Transverse colon (tissue), 4 donors: ENCODE data around the gene PLGLB1. TPM values are rescaled to one million over a fixed set of nuclear protein-coding genes. Genes with fewer than 3 reads are reported as not detected.
"Not testable (repeated sequence)": the region's sequence is repeated elsewhere in the genome, so short reads cannot be mapped to it uniquely, and the experiment has no call there.

ENCODE experiments used
- DNase-seq: peaks from one replicate; pipeline ENCODE4 v3.0.0-alpha.2; 2019
- H3K27ac ChIP-seq, 4 donors: fragments of 200-600 bp; sonication (generic); 2 replicates each; pipeline ENCODE4 v1.5.1; 2016 to 2018; ENCODE audit warnings: inconsistent platforms in 4 of 4
- H3K27me3 ChIP-seq: fragments of 200-600 bp; sonication (generic); 2 replicates; pipeline ENCODE4 v1.5.1; 2017; ENCODE audit warnings: inconsistent platforms
- H3K36me3 ChIP-seq, 4 donors: fragments of 200-600 bp; sonication (generic); 2 replicates each; pipeline ENCODE4 v1.5.1; 2017 to 2019; ENCODE audit warnings: inconsistent platforms in 4 of 4
- H3K4me1 ChIP-seq, 4 donors: fragments of 200-600 bp; sonication (generic); 2 replicates each; pipeline ENCODE4 v1.5.1; 2017 to 2020; ENCODE audit warnings: inconsistent platforms in 4 of 4
- H3K4me3 ChIP-seq, 4 donors: fragments of 200-600 bp; sonication (generic); 1 replicate in 1 of 4; 2 replicates in 3 of 4; pipeline versions ENCODE4 v1.5.1 to v1.6.1; 2017 to 2019; ENCODE audit warnings: inconsistent platforms in 4 of 4
- H3K9me3 ChIP-seq, 2 donors: fragments of 200-600 bp; sonication (generic); 2 replicates each; pipeline ENCODE4 v1.5.1; 2017 to 2019; ENCODE audit warnings: inconsistent platforms in 2 of 2
- WGBS, 2 donors: methylation state at CpG; one replicate each; pipeline ENCODE4 v1.1.5; 2018; ENCODE audit warnings: low coverage in 1 of 2; 5-methylcytosine and 5-hydroxymethylcytosine counted together
- in situ Hi-C, 4 donors: fragments of 200-750 bp; cut with MboI; loops; one replicate each; pipeline versions ENCODE4 v1.15.0 to v1.15.1; 2017; ENCODE audit warnings: low sequenced_read_pairs in 3 of 4, low pct_ligation_motif_present in 1 of 4, low pct_unique_long_range_greater_than_20kb in 1 of 4
- intact Hi-C: fragments of 100-400 bp; cut with DNase I; formaldehyde crosslinking; loops from one replicate; pipeline ENCODE4 v1.15.1; 2023; ENCODE audit warnings: low total_unique reads
- total RNA-seq, 4 donors: library from RNA; depleted of rRNA; stranded (reverse); fragments of >200 nt; gene quantifications; one replicate each; pipeline ENCODE4 v1.1.0, GENCODE V29; 2016

PLGLB1 gene
- total RNA-seq = 10 to 100 TPM in 1 of 4 donors, 1 to 10 TPM in 1, not detected in 2; 8.9 to 11.3 TPM

DNA sequence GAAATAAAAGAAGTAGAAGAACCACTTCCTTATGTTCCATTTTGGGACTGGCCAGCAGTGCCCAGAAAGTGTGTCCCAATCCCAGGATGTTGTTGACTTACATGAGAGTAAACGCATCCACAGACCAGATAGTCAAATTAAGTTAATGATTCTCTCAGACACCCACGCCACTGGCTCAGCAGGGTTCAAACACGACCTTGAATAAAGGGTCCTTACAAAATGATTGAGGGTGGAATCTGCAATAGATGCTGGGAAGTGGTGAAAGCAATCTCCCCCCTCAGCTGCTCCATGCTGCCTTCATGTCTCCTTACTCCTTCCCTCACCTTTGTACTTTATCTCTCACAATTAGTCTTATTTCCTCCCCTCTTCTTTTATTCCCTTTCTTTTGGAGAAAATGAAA is at the start of gene PLGLB1:
Gene PLGLB1, minus strand, starts transcription at position 101 of the 400 bp plus-strand sequence. Its CDS starts 61 bp downstream, at position 40.
- H3K27me3 ChIP-seq, H3K9me3 ChIP-seq, H3K4me3 ChIP-seq, in situ Hi-C loops, H3K27ac ChIP-seq, H3K36me3 ChIP-seq, H3K4me1 ChIP-seq, intact Hi-C loops, DNase-seq: not testable (repeated sequence)
- no CpG with 5 or more reads among the region's 3 CpGs for WGBS, 2 donors

DNA sequence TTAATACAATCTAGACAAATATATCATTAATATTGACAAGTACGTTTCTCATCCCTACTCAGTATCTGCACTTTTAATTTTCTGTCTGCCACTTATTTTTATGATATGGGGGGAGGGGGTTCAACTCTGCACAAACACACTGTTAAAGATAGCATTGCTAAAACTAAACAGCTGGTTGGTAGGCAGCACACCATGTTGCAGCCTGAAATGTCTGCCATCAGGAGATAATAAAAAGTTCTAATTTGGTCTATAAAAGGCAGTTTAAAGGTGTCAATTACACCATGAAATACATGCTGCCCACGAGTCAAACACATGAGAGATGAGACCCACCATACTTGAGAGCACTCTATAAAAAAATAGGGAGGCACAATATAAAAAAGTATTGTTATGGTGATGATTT is 42.7 kb upstream of the PLGLB1 start:
- H3K4me3 ChIP-seq, intact Hi-C loops, DNase-seq, H3K36me3 ChIP-seq, H3K4me1 ChIP-seq, in situ Hi-C loops, H3K27ac ChIP-seq, H3K9me3 ChIP-seq, H3K27me3 ChIP-seq: not testable (repeated sequence)
- WGBS, 2 donors = 60% methylated on average over 1 of the region's 2 CpGs; no CpG with 5 or more reads in 1 of the 2 donors

DNA sequence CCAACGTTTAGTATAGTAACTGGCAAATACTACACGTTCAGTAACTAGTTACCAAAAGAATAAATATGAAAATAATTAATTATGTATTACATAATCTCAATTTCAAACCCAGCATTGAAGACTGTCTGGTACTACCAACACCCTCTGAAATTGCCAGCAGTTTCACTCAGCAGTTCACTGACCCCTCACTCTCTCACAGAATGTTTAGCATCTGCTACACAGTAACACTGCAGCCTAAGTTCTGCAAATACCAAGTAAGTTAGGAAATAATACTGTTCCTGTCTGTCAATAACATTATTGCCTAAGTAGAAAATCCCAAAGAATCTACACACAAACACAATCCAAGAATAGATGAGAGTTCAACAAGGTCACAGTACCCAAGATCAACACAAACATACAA is 41.8 kb upstream of the PLGLB1 start:
- in situ Hi-C loops, H3K4me3 ChIP-seq: not testable (repeated sequence)
- WGBS, 2 donors = no CpG with 5 or more reads among the region's 2 CpGs

DNA sequence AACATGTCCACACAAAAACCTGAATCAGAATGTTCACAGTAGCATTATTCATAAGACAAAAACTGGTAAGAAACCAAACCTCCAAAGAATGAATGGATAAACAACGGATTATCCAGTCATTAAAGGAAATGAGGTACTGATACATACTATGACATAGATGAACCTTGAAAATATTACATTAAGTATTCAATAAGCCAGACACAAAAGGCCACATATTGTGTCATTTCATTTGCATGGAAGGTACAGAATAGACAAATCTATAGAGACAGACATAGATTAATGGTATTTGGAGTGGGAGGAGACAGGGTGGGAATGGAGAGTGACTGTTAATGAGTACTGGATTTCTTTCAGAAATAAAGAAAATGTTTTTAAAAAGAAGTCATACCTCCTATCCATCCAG is 39.9 kb upstream of the PLGLB1 start:
- DNase-seq = not testable (repeated sequence)

More for the DNA sequence above, 41.8 kb upstream of the PLGLB1 start:
- H3K4me1 ChIP-seq, H3K36me3 ChIP-seq, DNase-seq, H3K27me3 ChIP-seq, H3K27ac ChIP-seq, H3K9me3 ChIP-seq, intact Hi-C loops: not testable (repeated sequence)

DNA sequence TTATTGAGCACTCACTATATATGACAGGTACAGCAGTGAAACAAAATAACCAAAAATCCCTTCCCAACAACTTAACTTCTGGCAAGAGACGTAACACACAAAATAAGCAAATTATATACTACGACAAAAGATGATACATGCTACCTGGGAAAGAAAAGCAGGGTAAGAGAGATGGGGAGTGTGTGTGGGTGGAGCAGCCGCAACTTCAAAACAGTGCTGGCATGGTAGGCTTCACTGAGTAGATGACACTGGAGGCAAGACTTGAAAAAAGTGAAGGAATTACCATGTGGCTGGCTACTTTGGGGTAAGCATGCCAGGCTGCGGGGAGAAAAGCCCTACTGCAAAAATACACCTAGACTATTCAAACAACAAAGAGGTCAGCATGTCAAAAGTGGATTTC is 36.0 kb upstream of the PLGLB1 start:
- H3K27ac ChIP-seq, H3K36me3 ChIP-seq, intact Hi-C loops, H3K9me3 ChIP-seq, H3K4me1 ChIP-seq, H3K27me3 ChIP-seq, in situ Hi-C loops, DNase-seq, H3K4me3 ChIP-seq: not testable (repeated sequence)
- WGBS, 2 donors = 100% methylated on average over 2 to 3 of the region's 4 CpGs

More for the DNA sequence above, 39.9 kb upstream of the PLGLB1 start:
- H3K27me3 ChIP-seq, H3K9me3 ChIP-seq, intact Hi-C loops, H3K36me3 ChIP-seq, H3K4me3 ChIP-seq, H3K27ac ChIP-seq, in situ Hi-C loops, H3K4me1 ChIP-seq: not testable (repeated sequence)
- WGBS, 2 donors = no CpG with 5 or more reads among the region's 1 CpG

DNA sequence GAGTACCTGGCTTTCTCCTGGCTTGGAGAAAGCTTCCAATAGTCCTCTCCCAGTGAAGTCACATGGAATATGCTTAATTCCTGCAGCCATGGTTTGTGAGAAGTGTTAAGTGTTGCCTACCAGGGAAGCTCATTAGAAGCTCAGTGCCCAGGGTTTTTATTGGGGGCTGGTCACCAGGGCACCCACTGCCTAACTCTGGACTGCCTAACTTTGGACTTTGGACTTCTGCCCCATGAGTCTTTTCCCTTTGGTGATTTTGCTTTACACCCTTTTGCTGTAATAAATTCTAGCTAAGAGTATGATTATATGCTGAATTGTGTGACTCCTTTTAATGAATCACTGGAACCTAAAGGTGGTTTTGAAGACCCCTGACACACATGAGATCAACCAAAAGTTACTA is 35.2 kb upstream of the PLGLB1 start:
- intact Hi-C loops, in situ Hi-C loops, H3K9me3 ChIP-seq, H3K36me3 ChIP-seq, H3K27ac ChIP-seq, H3K4me1 ChIP-seq, DNase-seq, H3K4me3 ChIP-seq, H3K27me3 ChIP-seq: not testable (repeated sequence)

DNA sequence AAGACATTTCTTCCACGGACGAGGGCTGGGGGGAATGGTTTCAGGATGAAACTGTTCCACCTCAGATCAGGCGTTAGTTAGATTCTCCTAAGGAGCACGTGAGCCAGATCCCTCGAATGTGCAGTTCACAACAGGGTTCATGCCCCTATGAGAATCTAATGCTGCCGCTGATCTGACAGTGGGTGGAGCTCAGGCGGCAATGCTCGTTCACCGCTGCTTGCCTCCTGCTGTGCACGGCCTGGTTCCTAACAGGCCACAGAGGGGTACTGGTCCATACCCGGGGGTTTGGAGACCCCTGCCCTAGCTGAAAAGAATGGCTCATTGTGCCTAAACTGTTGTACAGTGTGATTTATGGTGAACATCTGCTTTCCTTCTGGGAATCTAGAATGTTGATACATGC is 34.8 kb upstream of the PLGLB1 start:
- H3K36me3 ChIP-seq, H3K27me3 ChIP-seq, H3K9me3 ChIP-seq, DNase-seq, H3K4me1 ChIP-seq, in situ Hi-C loops, intact Hi-C loops, H3K27ac ChIP-seq, H3K4me3 ChIP-seq: not testable (repeated sequence)
- WGBS, 2 donors = no CpG with 5 or more reads among the region's 11 CpGs

DNA sequence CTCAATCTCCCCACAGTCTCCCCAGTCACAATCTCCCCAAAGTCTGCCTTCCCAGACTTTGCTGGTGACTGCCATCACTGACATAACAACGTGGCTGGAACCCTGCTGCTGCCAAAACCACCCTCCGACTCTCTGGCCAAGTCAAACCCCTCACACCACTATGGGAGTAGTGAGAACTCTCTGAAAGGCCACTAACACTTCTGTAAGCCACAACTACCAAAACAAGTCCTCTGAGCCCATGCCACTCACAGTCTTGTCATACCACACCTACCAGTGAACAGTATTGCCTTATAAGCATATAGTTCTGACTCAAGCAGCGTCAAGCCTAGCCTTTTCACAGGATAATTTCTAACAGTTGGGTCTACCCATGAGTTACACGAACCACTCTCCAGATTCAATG is 32.7 kb upstream of the PLGLB1 start:
- H3K4me1 ChIP-seq, in situ Hi-C loops: not testable (repeated sequence)

More for the DNA sequence above, 32.7 kb upstream of the PLGLB1 start:
- H3K27me3 ChIP-seq, H3K36me3 ChIP-seq, H3K27ac ChIP-seq, H3K4me3 ChIP-seq, H3K9me3 ChIP-seq, intact Hi-C loops, DNase-seq: not testable (repeated sequence)
- WGBS, 2 donors = 100% methylated on average over 1 of the region's 4 CpGs; no CpG with 5 or more reads in 1 of the 2 donors
